Endothelial cell of umbilical vein (primary cell): ENCODE data around the gene NR3C1. TPM values are rescaled to one million over a fixed set of nuclear protein-coding genes. Genes with fewer than 3 reads are reported as not detected.

ENCODE experiments used
- BruUV-seq: library from RNA; stranded (reverse); fragments of 400-500 nt; replicated peaks from 2 replicates; lab custom pipeline; 2021; lab: Mats Ljungman, UMichigan
- CTCF ChIA-PET: fragments of 300-600, 350-600 bp; sonication (Branson Sonifier 250); formaldehyde crosslinking; loops from one replicate; lab custom pipeline; 2021; ENCODE audit warnings: antibody characterized with exemption, inconsistent platforms; lab: Charles Lee
- POLR2A ChIA-PET: fragments of 300-600, 350-600 bp; sonication (Branson Sonifier 250); formaldehyde crosslinking; loops from one replicate; lab custom pipeline; 2021; ENCODE audit warnings: antibody characterized with exemption, inconsistent platforms; lab: Charles Lee
- DNase-seq: peaks from one replicate; pipeline ENCODE4 v3.0.0-alpha.2; 2011; ENCODE audit warnings: low read depth, low spot score
- FAIRE-seq: peaks from 2 replicates; lab custom pipeline; 2011; peaks lifted over from hg19 to GRCh38; lab: Jason Lieb, UNC
- H2AFZ ChIP-seq: 2 replicates; pipeline ENCODE4 v1.6.0; 2012; ENCODE audit warnings: low read depth, low read length, control low read depth, inconsistent platforms
- H3K27ac ChIP-seq: 2 replicates; pipeline ENCODE4 v1.5.1; 2011; ENCODE audit warnings: low read depth, mild to moderate bottlenecking, control low read depth, low read length, moderate library complexity; ENCODE audit not compliant: insufficient read depth
- H3K27me3 ChIP-seq, 2 experiments: 2 replicates each; pipeline versions ENCODE4 v1.6.0 to v1.6.1; 2011; ENCODE audit warnings: low read length in 2 of 2, mixed read lengths in 1 of 2; ENCODE audit not compliant: control insufficient read depth in 2 of 2, insufficient read depth in 2 of 2
- H3K36me3 ChIP-seq, 2 experiments: 2 replicates in 1 of 2; 3 replicates in 1 of 2; pipeline ENCODE4 v1.5.1; 2011; ENCODE audit warnings: low read length in 2 of 2, mild to moderate bottlenecking in 1 of 2, moderate library complexity in 1 of 2; ENCODE audit not compliant: control insufficient read depth in 2 of 2, insufficient read depth in 2 of 2; ENCODE audit errors: extremely low read depth in 1 of 2
- H3K4me1 ChIP-seq: 3 replicates; pipeline ENCODE4 v1.5.1; 2011; ENCODE audit warnings: mild to moderate bottlenecking, low read length; ENCODE audit not compliant: control insufficient read depth, insufficient read depth; ENCODE audit errors: extremely low read depth
- H3K4me2 ChIP-seq: 2 replicates; pipeline ENCODE4 v1.6.1; 2011; ENCODE audit warnings: low read length, control low read depth, mixed read lengths; ENCODE audit not compliant: insufficient read depth
- H3K4me3 ChIP-seq, 3 experiments: fragments of 200-600 bp in 1 of 3; sonication (generic), shearing (Covaris generic) in 1 of 3; replicated peaks in 1 of 3; 2 replicates each; pipeline ENCODE4 v1.5.1; 2011 to 2016; ENCODE audit warnings: control low read depth in 3 of 3, low read length in 3 of 3, mild to moderate bottlenecking in 2 of 3, inconsistent platforms in 1 of 3, low read depth in 1 of 3, moderate library complexity in 1 of 3; ENCODE audit not compliant: insufficient read depth in 1 of 3
- H3K79me2 ChIP-seq: 2 replicates; pipeline ENCODE4 v1.6.0; 2012; ENCODE audit warnings: low read length, inconsistent platforms; ENCODE audit not compliant: control insufficient read depth, insufficient read depth
- H3K9ac ChIP-seq: replicated peaks from 2 replicates; pipeline ENCODE3; 2011; ENCODE audit warnings: low read length, control low read depth; ENCODE audit not compliant: insufficient read depth; ENCODE audit errors: extremely low read depth
- H3K9me1 ChIP-seq: replicated peaks from 3 replicates; pipeline ENCODE4 v1.6.0; 2011; ENCODE audit warnings: mild to moderate bottlenecking, low read length; ENCODE audit not compliant: control insufficient read depth, insufficient read depth; ENCODE audit errors: extremely low read depth
- H3K9me3 ChIP-seq: replicated peaks from 2 replicates; pipeline ENCODE4 v1.5.1; 2012; ENCODE audit warnings: low read length, inconsistent platforms; ENCODE audit not compliant: control insufficient read depth, insufficient read depth
- H4K20me1 ChIP-seq: replicated peaks from 2 replicates; pipeline ENCODE3; 2011; ENCODE audit warnings: mild to moderate bottlenecking, low read length; ENCODE audit not compliant: control insufficient read depth, insufficient read depth; ENCODE audit errors: extremely low read depth
- EZH2 ChIP-seq: IDR thresholded peaks from 2 replicates; pipeline ENCODE4 v1.6.1; 2012; ENCODE audit warnings: borderline replicate concordance, low read depth, mild to moderate bottlenecking, moderate library complexity, low read length, inconsistent platforms; ENCODE audit not compliant: severe bottlenecking
- FOS ChIP-seq: IDR thresholded peaks from 2 replicates; pipeline ENCODE4 v1.6.1; 2011; ENCODE audit warnings: mild to moderate bottlenecking, low read length, moderate library complexity, borderline replicate concordance; ENCODE audit not compliant: insufficient read depth
- GATA2 ChIP-seq: IDR thresholded peaks from 2 replicates; pipeline ENCODE4 v1.7.0; 2011; ENCODE audit warnings: low read depth, mild to moderate bottlenecking, moderate library complexity, mixed read lengths, low read length; ENCODE audit not compliant: insufficient read length, insufficient read depth
- JUN ChIP-seq: IDR thresholded peaks from 2 replicates; pipeline ENCODE4 v1.6.1; 2011; ENCODE audit warnings: borderline replicate concordance, low read depth; ENCODE audit not compliant: insufficient read length, insufficient read depth
- MYC ChIP-seq: IDR thresholded peaks from one replicate; pipeline ENCODE4 v1.6.1; 2011; ENCODE audit warnings: mild to moderate bottlenecking, low read depth, low read length
- POLR2A ChIP-seq: IDR thresholded peaks from 2 replicates; pipeline ENCODE4 v1.6.1; 2012; ENCODE audit warnings: low read depth, mild to moderate bottlenecking, control low read depth, low read length
- POLR2AphosphoS5 ChIP-seq: IDR thresholded peaks from 2 replicates; pipeline ENCODE4 v1.6.1; 2012; ENCODE audit warnings: low read depth, mild to moderate bottlenecking, control low read depth, low read length, moderate library complexity; ENCODE audit not compliant: insufficient read depth
- dilution Hi-C: fragments of 300-500 bp; cut with MboI; formaldehyde crosslinking; loops from one replicate; pipeline ENCODE4 v1.15.0; 2019; ENCODE audit warnings: low sequenced_read_pairs; ENCODE audit not compliant: extremely low pct_ligation_motif_present
- intact Hi-C: fragments of 100-400 bp; cut with micrococcal nuclease; formaldehyde crosslinking; loops from one replicate; pipeline ENCODE4 v1.10.0; 2022
- polyA plus RNA-seq, 4 experiments: library from polyadenylated mRNA; depleted of rRNA in 3 of 4; stranded (reverse) in 3 of 4; unstranded in 1 of 4; fragments of >200 nt; gene quantifications; 2 replicates each; pipeline versions ENCODE4 v1.2.1 to v1.2.3, GENCODE V29; 2011 to 2012; ENCODE audit warnings: missing spikeins in 1 of 4
- total RNA-seq: library from RNA; stranded (reverse); gene quantifications from 2 replicates; pipeline ENCODE4 v1.2.3, GENCODE V29; 2021
- TF ChIP-seq, protein P1 (sequence below), 2 donors: IDR thresholded peaks; 1 replicate in 1 of 2; 2 replicates in 1 of 2; pipeline ENCODE4 v1.5.1; 2011; ENCODE audit warnings: low read length in 2 of 2, mild to moderate bottlenecking in 2 of 2, moderate library complexity in 2 of 2, control low read depth in 1 of 2, inconsistent platforms in 1 of 2, low read depth in 1 of 2; ENCODE audit not compliant: insufficient read depth in 1 of 2; ENCODE audit errors: extremely low read depth in 1 of 2
- TF ChIP-seq, protein P2 (sequence below): IDR thresholded peaks from 2 replicates; pipeline ENCODE4 v1.6.1; 2011; ENCODE audit not compliant: insufficient read depth, insufficient read length

NR3C1 gene
- total and polyA plus RNA-seq, 2 donors (not counting 3 experiments of a cell fraction or from before 2014, with no cell fraction given): 4.1 to 17.0 TPM

DNA sequence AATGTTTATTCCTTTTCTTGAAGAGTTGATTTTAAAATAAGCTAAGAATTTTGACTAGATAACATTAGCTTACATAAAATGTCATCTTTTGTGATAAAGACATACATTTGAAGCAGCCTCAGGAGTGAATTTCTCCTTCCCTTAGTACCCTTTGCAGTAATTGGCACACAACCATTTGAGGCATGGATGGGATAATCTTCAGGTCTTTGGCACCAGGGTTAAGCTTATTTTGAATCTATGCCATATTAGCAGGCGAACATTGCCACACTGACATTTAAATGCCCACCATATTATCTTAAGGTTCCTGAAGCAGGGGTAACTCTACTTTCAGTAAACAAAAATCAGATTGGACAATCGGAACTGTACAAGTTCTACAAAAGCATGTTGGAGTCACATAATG, 126.0 kb downstream of the NR3C1 start:
- no TSS peak for BruUV-seq
- intact Hi-C loops: no loop called here
- peaks cover 0 to 4% of the 10 kb centered on the region in 2 experiments for H3K36me3 ChIP-seq

DNA sequence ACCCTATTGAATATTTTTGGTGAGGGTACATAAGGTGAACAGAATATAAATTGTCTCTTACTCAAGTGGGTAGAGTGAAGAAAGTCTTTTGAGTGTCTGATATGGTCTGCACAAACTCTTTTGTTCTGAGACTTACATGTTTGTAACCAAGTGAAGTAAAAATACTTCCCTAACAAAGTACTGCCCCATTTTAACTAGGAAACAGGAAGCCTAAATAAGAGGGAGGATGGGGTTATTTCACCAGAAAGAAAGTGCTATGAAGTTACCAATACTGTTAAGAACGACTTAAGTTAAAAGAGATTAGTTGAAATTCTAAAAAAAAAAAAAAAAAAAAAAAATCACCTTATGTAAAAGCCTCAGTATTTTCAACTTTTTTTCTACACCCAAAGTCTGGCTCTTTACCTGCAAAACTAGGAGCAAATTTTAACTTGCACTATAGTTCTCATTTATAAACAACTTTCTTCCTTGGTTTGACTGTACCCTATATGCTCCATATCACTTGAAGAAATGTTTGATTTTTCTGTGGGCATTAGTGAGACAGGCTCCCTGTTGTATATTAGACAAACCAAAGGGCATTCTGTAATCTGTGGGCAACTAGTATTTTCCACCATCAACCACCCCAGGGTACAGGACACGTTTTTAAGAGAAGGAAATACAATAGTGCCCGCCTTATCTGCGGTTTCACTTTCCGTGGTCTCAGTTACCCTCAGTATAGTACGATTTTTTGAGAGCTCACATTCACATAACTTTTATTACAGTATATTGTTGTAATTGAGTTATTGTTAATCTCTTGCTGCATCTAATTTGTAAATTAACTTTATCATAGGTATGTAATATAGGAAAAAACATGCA, 127.7 kb downstream of the NR3C1 start:
- H3K4me3 ChIP-seq: no peak overlapping the region
- no peak overlapping the region for H2AFZ ChIP-seq
- no peak for DNase-seq
- no peaks in the 10 kb centered on the region for H3K9me3 ChIP-seq
- FAIRE-seq: no peak
- no peaks in the 10 kb centered on the region for H3K79me2 ChIP-seq
- no peaks in the 10 kb centered on the region for H3K27me3 ChIP-seq
- no peaks in the 10 kb centered on the region for H3K9me1 ChIP-seq
- intact Hi-C loops (no loop called here), dilution Hi-C loops (no loop called here)
- H3K4me1 ChIP-seq: no peaks in the 10 kb centered on the region
- no TSS peak for BruUV-seq
- no peaks in the 10 kb centered on the region for H4K20me1 ChIP-seq
- no peaks in the 10 kb centered on the region for H3K36me3 ChIP-seq
- TF ChIP-seq, protein P1, sequence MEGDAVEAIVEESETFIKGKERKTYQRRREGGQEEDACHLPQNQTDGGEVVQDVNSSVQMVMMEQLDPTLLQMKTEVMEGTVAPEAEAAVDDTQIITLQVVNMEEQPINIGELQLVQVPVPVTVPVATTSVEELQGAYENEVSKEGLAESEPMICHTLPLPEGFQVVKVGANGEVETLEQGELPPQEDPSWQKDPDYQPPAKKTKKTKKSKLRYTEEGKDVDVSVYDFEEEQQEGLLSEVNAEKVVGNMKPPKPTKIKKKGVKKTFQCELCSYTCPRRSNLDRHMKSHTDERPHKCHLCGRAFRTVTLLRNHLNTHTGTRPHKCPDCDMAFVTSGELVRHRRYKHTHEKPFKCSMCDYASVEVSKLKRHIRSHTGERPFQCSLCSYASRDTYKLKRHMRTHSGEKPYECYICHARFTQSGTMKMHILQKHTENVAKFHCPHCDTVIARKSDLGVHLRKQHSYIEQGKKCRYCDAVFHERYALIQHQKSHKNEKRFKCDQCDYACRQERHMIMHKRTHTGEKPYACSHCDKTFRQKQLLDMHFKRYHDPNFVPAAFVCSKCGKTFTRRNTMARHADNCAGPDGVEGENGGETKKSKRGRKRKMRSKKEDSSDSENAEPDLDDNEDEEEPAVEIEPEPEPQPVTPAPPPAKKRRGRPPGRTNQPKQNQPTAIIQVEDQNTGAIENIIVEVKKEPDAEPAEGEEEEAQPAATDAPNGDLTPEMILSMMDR (IDR thresholded peaks at IDR 0.05; ENCODE audit: extremely low read depth in 1 of 2, insufficient read depth in 1 of 2, low read depth in 1 of 2, low read length in 2 of 2): no peak
- no peak for TF ChIP-seq POLR2A
- no peak for TF ChIP-seq MYC
- no peak for TF ChIP-seq EZH2
- no peak for TF ChIP-seq FOS
- TF ChIP-seq JUN: no peak
- TF ChIP-seq GATA2: no peak
- no peak for TF ChIP-seq POLR2AphosphoS5
- TF ChIP-seq, protein P2, sequence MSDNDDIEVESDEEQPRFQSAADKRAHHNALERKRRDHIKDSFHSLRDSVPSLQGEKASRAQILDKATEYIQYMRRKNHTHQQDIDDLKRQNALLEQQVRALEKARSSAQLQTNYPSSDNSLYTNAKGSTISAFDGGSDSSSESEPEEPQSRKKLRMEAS: no peak
- H3K27ac ChIP-seq: no peak overlapping the region
- no peak overlapping the region for H3K4me2 ChIP-seq
- POLR2A ChIA-PET: no interaction called here
- CTCF ChIA-PET: no interaction called here
- no peak overlapping the region for H3K9ac ChIP-seq

More for the DNA sequence above, 126.0 kb downstream of the NR3C1 start:
- dilution Hi-C loops: no loop called here
- Histone ChIP-seq H3K9ac (no peak overlapping the region), H3K4me1 (no peaks in the 10 kb centered on the region), H3K4me2 (no peak overlapping the region), H3K79me2 (no peaks in the 10 kb centered on the region), H2AFZ (no peak overlapping the region), H3K9me3 (no peaks in the 10 kb centered on the region), H3K4me3 (no peak overlapping the region), H3K9me1 (no peaks in the 10 kb centered on the region), H3K27me3 (no peaks in the 10 kb centered on the region), H4K20me1 (no peaks in the 10 kb centered on the region), H3K27ac (no peak overlapping the region)
- DNase-seq: no peak
- TF ChIP-seq GATA2: no peak
- no peak for TF ChIP-seq POLR2A
- no peak for TF ChIP-seq MYC
- no peak for FAIRE-seq
- ChIA-PET CTCF (interaction anchor here (1.2 kb wide), 1 partner anchor 126 kb away, joined by 4 read pairs; the partner anchor contains the start of gene NR3C1), POLR2A (no interaction called here)
